MCF 10A (cell line): ENCODE results near the gene ZNF182. TPM values are rescaled to one million over a fixed set of nuclear protein-coding genes. Genes with fewer than 3 reads are reported as not detected.
A peak's percentile ranks its signal among the peaks of the same experiment; 100 is the strongest.

Source experiments
- BruUV-seq: library from RNA; stranded (reverse); fragments of 400-500 nt; replicated peaks from 2 replicates; lab custom pipeline; 2021; lab: Mats Ljungman, UMichigan
- CTCF ChIA-PET: fragments of 300-600 bp; sonication (Branson Sonifier 250); formaldehyde crosslinking; extraction: SDS; loops from one replicate; lab custom pipeline; 2021; ENCODE audit warnings: antibody characterized with exemption, inconsistent platforms; lab: Yijun Ruan, JAX
- POLR2A ChIA-PET: fragments of 300-600, 350-650 bp; sonication (Branson Sonifier 250); formaldehyde crosslinking; extraction: SDS; loops from one replicate; lab custom pipeline; 2020; ENCODE audit warnings: antibody characterized with exemption, inconsistent platforms; lab: Yijun Ruan, JAX
- DNase-seq: peaks from one replicate; pipeline ENCODE4 v3.0.0-alpha.2; 2018; ENCODE audit not compliant: unreplicated experiment
- H3K27ac Mint-ChIP-seq: one replicate; pipeline ENCODE4 v1.8.0; 2022; ENCODE audit warnings: mild to moderate bottlenecking, low read depth, mixed read lengths; ENCODE audit not compliant: unreplicated experiment
- H3K27me3 Mint-ChIP-seq: one replicate; pipeline ENCODE4 v1.8.0; 2022; ENCODE audit warnings: mixed read lengths; ENCODE audit not compliant: insufficient read depth, unreplicated experiment
- H3K36me3 Mint-ChIP-seq: one replicate; pipeline ENCODE4 v1.8.0; 2022; ENCODE audit warnings: mild to moderate bottlenecking, moderate library complexity, mixed read lengths; ENCODE audit not compliant: insufficient read depth, unreplicated experiment
- H3K4me1 Mint-ChIP-seq: one replicate; pipeline ENCODE4 v1.8.0; 2022; ENCODE audit warnings: mixed read lengths; ENCODE audit not compliant: insufficient read depth, unreplicated experiment
- H3K4me3 Mint-ChIP-seq: one replicate; pipeline ENCODE4 v1.8.0; 2022; ENCODE audit warnings: mild to moderate bottlenecking, moderate library complexity, mixed read lengths; ENCODE audit not compliant: unreplicated experiment
- H3K9me3 Mint-ChIP-seq: one replicate; pipeline ENCODE4 v1.8.0; 2022; ENCODE audit warnings: mixed read lengths; ENCODE audit not compliant: unreplicated experiment
- intact Hi-C: fragments of 100-400 bp; cut with micrococcal nuclease; formaldehyde crosslinking; loops from 2 replicates; pipeline ENCODE4 v1.14.1; 2022
- total RNA-seq: library from RNA; stranded (reverse); gene quantifications from 2 replicates; pipeline ENCODE4 v1.2.3, GENCODE V29; 2022
- TF ChIP-seq, protein P1 (sequence below): fragments of 200-600 bp; IDR thresholded peaks from one replicate; pipeline ENCODE4 v1.8.0; 2022; ENCODE audit warnings: antibody characterized with exemption, mild to moderate bottlenecking; ENCODE audit not compliant: unreplicated experiment

The ZNF182 gene
- total RNA-seq, 1 experiment from 2014 or later = 6.0 TPM

DNA sequence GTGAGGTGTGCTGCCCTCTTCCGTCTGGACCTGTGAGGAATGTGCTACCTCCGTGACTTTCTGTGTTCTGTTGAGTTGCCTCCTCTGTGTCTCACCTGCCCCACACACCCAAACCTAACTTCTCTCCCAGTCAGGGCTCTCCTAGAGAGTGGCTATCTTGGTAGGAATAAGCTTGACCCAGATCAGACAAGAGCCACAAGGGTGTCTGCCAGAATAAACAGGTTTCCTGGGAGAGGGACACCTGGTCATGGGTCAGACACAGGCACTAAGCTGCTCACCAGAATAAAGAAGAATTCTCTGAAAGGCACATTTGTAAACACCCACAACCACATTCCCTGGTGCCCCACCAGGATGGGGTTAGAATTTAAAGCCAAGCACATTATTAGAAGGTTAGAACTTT, 11.1 kb downstream of the ZNF182 start:
- TF ChIP-seq, protein P1, sequence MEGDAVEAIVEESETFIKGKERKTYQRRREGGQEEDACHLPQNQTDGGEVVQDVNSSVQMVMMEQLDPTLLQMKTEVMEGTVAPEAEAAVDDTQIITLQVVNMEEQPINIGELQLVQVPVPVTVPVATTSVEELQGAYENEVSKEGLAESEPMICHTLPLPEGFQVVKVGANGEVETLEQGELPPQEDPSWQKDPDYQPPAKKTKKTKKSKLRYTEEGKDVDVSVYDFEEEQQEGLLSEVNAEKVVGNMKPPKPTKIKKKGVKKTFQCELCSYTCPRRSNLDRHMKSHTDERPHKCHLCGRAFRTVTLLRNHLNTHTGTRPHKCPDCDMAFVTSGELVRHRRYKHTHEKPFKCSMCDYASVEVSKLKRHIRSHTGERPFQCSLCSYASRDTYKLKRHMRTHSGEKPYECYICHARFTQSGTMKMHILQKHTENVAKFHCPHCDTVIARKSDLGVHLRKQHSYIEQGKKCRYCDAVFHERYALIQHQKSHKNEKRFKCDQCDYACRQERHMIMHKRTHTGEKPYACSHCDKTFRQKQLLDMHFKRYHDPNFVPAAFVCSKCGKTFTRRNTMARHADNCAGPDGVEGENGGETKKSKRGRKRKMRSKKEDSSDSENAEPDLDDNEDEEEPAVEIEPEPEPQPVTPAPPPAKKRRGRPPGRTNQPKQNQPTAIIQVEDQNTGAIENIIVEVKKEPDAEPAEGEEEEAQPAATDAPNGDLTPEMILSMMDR = no peak
- Mint-ChIP-seq H3K9me3 (peaks cover 27% of the 10 kb centered on the region), H3K36me3 (peaks cover 42% of the 10 kb centered on the region), H3K4me1 (peaks cover 5% of the 10 kb centered on the region), H3K4me3 (no peak overlapping the region), H3K27ac (no peak overlapping the region), H3K27me3 (no peaks in the 10 kb centered on the region)
- DNase-seq = no peak
- ChIA-PET POLR2A (no interaction called here), CTCF (no interaction called here)
- BruUV-seq = no TSS peak
- intact Hi-C loops = loop anchor here (5.0 kb wide), 1 partner anchor 35 kb away; no protein-coding TSS in a partner anchor

DNA sequence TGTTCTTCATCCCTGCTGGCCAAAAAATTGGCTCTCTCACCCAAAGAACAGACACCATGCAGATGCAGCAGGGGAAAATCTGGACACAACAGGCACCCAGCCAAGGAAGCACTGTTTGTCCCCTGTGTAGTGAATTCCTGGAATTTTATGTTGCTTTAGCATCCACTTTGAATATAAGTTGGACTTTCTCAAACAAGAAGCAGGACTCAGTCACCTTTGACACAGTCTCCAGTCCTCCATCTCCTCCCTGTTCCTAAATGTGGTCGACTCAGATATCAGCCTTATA, 11.8 kb downstream of the ZNF182 start:
- POLR2A ChIA-PET = no interaction called here
- H3K9me3 Mint-ChIP-seq = peaks cover 27% of the 10 kb centered on the region

DNA sequence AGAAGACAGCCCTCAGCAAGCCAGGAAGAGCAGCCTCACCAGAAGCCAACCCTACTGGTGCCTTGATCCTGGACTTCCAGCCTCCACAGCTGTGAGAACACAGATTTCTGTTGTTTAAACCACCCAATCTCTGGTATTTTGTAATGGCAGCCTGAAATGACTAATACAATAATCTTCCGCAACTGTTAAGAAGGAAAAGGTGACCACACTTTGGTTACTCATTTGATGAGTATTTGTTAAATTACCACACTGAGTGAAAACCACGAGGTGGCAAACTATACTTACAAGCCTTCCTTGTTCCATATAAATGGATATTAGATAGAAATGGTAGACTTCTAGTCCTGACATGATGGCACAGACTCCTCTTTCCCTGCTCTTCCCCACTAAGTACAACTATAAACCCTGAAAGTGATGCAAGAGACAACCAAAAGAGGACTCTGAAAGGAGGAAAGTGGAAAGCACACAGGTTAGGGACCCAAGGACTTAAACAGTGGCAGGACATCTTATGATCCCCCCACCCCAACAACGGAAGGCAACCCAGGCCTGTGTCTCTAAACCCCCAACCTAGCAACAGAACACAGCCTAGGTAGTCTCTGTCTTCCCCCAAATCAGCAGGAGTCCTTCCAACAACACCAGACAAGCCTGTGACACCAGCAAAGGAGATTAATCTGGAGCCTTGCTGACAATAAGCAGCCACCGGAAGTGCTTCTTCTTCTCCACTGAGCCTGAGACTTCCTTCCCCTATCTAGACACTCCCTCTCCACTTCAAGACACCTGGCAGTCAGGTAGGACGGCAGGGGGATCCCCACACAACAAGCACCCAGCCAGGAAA, 12.3 kb downstream of the ZNF182 start:
- ChIA-PET CTCF (no interaction called here), POLR2A (no interaction called here)
- Mint-ChIP-seq H3K27me3 (no peaks in the 10 kb centered on the region), H3K4me1 (peaks cover 5% of the 10 kb centered on the region), H3K4me3 (no peak overlapping the region), H3K36me3 (peaks cover 47% of the 10 kb centered on the region), H3K9me3 (peaks cover 31% of the 10 kb centered on the region), H3K27ac (no peak overlapping the region)
- intact Hi-C loops = loop anchor here (5.0 kb wide), 1 partner anchor 36 kb away; no protein-coding TSS in a partner anchor
- DNase-seq = peak; percentile 39
- TF ChIP-seq, protein P1 = no peak
- no TSS peak for BruUV-seq

More for the DNA sequence above, 11.8 kb downstream of the ZNF182 start:
- no peak overlapping the region for H3K4me3 Mint-ChIP-seq
- CTCF ChIA-PET = no interaction called here
- no peaks in the 10 kb centered on the region for H3K27me3 Mint-ChIP-seq
- intact Hi-C loops = loop anchor here (5.0 kb wide), 1 partner anchor 35 kb away; no protein-coding TSS in a partner anchor
- peaks cover 43% of the 10 kb centered on the region for H3K36me3 Mint-ChIP-seq
- TF ChIP-seq, protein P1 = no peak
- no peak for DNase-seq
- H3K4me1 Mint-ChIP-seq = peaks cover 5% of the 10 kb centered on the region
- H3K27ac Mint-ChIP-seq = no peak overlapping the region
- no TSS peak for BruUV-seq

DNA sequence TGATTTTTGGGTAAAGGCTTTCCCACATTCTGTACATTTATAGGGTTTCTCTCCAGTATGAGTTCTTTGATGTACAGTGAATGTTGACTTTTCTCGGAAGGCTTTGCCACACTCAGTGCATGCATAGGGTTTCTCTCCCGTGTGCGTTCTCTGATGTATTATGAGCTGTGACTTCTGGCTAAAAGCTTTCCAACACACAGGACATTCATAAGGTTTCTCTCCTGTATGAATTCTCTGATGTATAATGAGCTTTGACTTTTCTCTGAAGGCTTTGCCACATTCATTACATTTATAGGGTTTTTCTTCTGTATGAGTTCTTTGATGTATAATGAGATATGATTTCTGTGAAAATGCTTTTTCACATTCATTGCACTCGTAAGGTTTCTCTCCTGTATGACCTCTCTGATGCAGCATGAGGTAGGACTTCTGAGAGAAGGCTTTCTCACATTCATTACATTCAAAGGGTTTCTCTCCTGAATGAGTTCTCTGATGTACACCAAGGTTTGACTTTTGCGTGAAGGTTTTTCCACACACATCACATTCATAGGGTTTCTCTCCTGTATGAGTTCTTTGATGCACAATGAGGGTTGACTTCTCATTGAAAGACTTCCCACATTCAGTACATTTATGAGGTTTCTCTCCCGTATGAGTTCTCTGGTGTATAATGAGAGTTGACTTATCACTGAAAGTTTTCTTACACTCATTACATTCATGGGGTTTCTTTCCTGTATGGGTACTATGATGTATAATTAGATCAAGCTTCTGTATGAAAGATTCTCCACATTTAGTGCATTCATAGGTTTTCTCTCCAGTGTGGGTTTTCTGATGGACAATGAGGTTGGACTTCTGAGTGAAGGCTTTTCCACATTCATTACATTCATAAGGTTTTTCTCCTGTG, 27.3 kb downstream of the ZNF182 start:
- H3K9me3 Mint-ChIP-seq = peaks cover 63% of the 10 kb centered on the region
- TF ChIP-seq, protein P1 = no peak
- no peak for DNase-seq
- H3K36me3 Mint-ChIP-seq = peaks cover 65% of the 10 kb centered on the region
- no peak overlapping the region for H3K4me3 Mint-ChIP-seq
- no peaks in the 10 kb centered on the region for H3K27me3 Mint-ChIP-seq
- TSS peak; percentile 20 for BruUV-seq
- ChIA-PET POLR2A (no interaction called here), CTCF (no interaction called here)
- no peaks in the 10 kb centered on the region for H3K4me1 Mint-ChIP-seq
- intact Hi-C loops = no loop called here
- H3K27ac Mint-ChIP-seq = no peak overlapping the region
